Caco-2 (cell line): Measurements from ENCODE around the gene ZFAND2A. TPM values are rescaled to one million over a fixed set of nuclear protein-coding genes. Genes with fewer than 3 reads are reported as not detected.
"Not testable (repeated sequence)": the region's sequence is repeated elsewhere in the genome, so short reads cannot be mapped to it uniquely, and the experiment has no call there.

Experiments
- Bru-seq: library from RNA; stranded (reverse); fragments of 400-500 nt; gene quantifications from one replicate; lab custom pipeline; 2021; lab: Mats Ljungman, UMichigan
- BruChase-seq, 2 experiments: library from RNA; stranded (reverse); fragments of 400-500 nt; gene quantifications; one replicate each; lab custom pipeline; 2021; lab: Mats Ljungman, UMichigan
- BruUV-seq: library from RNA; stranded (reverse); fragments of 400-500 nt; replicated peaks from 2 replicates; lab custom pipeline; 2021; lab: Mats Ljungman, UMichigan
- CTCF ChIA-PET: fragments of 300-600 bp; sonication (Branson Sonifier 250); formaldehyde crosslinking; loops from one replicate; lab custom pipeline; 2022; ENCODE audit warnings: antibody characterized with exemption; lab: Charles Lee
- POLR2A ChIA-PET: fragments of 300-600 bp; sonication (Branson Sonifier 250); formaldehyde crosslinking; loops from one replicate; lab custom pipeline; 2022; ENCODE audit warnings: antibody characterized with exemption; lab: Charles Lee
- DNase-seq, 2 experiments: peaks; one replicate each; pipeline versions ENCODE4 v3.0.0 to v3.0.0-alpha.2; 2020 to 2022
- H3K27me3 ChIP-seq: replicated peaks from 2 replicates; pipeline ENCODE4 v1.6.0; 2011; ENCODE audit warnings: low read length; ENCODE audit not compliant: control insufficient read depth, insufficient read depth
- H3K36me3 ChIP-seq: 2 replicates; pipeline ENCODE4 v1.5.1; 2011; ENCODE audit warnings: low read length; ENCODE audit not compliant: control insufficient read depth, insufficient read depth
- H3K4me1 ChIP-seq: fragments of 250-450 bp; sonication (Bioruptor Pico); 2 replicates; pipeline ENCODE4 v1.5.1; 2020; ENCODE audit warnings: mild to moderate bottlenecking
- H3K4me3 ChIP-seq: 2 replicates; pipeline ENCODE4 v1.5.1; 2011; ENCODE audit warnings: low read depth, mild to moderate bottlenecking, control low read depth, low read length
- H3K9me3 ChIP-seq: fragments of 250-450 bp; sonication (Bioruptor Pico); 2 replicates; pipeline ENCODE4 v1.5.1; 2020; ENCODE audit warnings: mild to moderate bottlenecking, moderate library complexity
- H3K27ac Mint-ChIP-seq: one replicate; pipeline ENCODE4 v1.8.0; 2022; ENCODE audit warnings: mixed read lengths; ENCODE audit not compliant: unreplicated experiment
- H3K27me3 Mint-ChIP-seq: one replicate; pipeline ENCODE4 v1.8.0; 2022; ENCODE audit warnings: mixed read lengths; ENCODE audit not compliant: insufficient read depth, unreplicated experiment
- H3K36me3 Mint-ChIP-seq: one replicate; pipeline ENCODE4 v1.8.0; 2022; ENCODE audit warnings: mild to moderate bottlenecking, mixed read lengths; ENCODE audit not compliant: insufficient read depth, unreplicated experiment
- H3K4me1 Mint-ChIP-seq: one replicate; pipeline ENCODE4 v1.8.0; 2022; ENCODE audit warnings: low read depth, mixed read lengths; ENCODE audit not compliant: unreplicated experiment
- H3K4me3 Mint-ChIP-seq: one replicate; pipeline ENCODE4 v1.8.0; 2022; ENCODE audit warnings: mild to moderate bottlenecking, moderate library complexity, mixed read lengths; ENCODE audit not compliant: unreplicated experiment
- H3K9me3 Mint-ChIP-seq: one replicate; pipeline ENCODE4 v1.8.0; 2022; ENCODE audit warnings: mixed read lengths; ENCODE audit not compliant: unreplicated experiment
- intact Hi-C: fragments of 100-400 bp; cut with micrococcal nuclease; formaldehyde crosslinking; loops from one replicate; pipeline ENCODE4 v1.10.0; 2022; ENCODE audit not compliant: unreplicated experiment
- long read RNA-seq: library from polyadenylated mRNA; stranded (forward); transcript quantifications from one replicate; pipeline ENCODE4 v2.0.0, GENCODE V29; 2022
- total RNA-seq: library from RNA; stranded (reverse); gene quantifications from 2 replicates; pipeline ENCODE4 v1.2.3, GENCODE V29; 2022
- TF ChIP-seq, protein P1 (sequence below), 2 experiments: fragments of 200-600 bp in 1 of 2; IDR thresholded peaks; 1 replicate in 1 of 2; 2 replicates in 1 of 2; pipeline versions ENCODE4 v1.5.1 to v1.8.0; 2011 to 2022; ENCODE audit warnings: antibody characterized with exemption in 1 of 2, control low read depth in 1 of 2, inconsistent platforms in 1 of 2, low read depth in 1 of 2, low read length in 1 of 2, mild to moderate bottlenecking in 1 of 2, moderate library complexity in 1 of 2; ENCODE audit not compliant: insufficient read depth in 1 of 2, severe bottlenecking in 1 of 2, unreplicated experiment in 1 of 2

ZFAND2A gene, protein sequence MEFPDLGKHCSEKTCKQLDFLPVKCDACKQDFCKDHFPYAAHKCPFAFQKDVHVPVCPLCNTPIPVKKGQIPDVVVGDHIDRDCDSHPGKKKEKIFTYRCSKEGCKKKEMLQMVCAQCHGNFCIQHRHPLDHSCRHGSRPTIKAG
- total RNA-seq = 32.1 and 33.6 TPM in 2 replicates
- Bru-seq, nascent RNA = percentile 65 among the genes with signal in this experiment
- BruChase-seq, experiment 1, labeled RNA remaining after a 2-hour chase = percentile 66 among the genes with signal in this experiment
- percentile 75 among the genes with signal in this experiment for BruChase-seq, experiment 2, labeled RNA remaining after a 6-hour chase
- long read RNA-seq, transcript ZFAND2A-201 (5 exons, 860 nt) = major isoform, 35 of 35 reads
- long read RNA-seq, partial matches to known transcripts = 0 of 35 reads
- long read RNA-seq, other reads (novel, unspliced or antisense) = 0 of 35 reads

DNA sequence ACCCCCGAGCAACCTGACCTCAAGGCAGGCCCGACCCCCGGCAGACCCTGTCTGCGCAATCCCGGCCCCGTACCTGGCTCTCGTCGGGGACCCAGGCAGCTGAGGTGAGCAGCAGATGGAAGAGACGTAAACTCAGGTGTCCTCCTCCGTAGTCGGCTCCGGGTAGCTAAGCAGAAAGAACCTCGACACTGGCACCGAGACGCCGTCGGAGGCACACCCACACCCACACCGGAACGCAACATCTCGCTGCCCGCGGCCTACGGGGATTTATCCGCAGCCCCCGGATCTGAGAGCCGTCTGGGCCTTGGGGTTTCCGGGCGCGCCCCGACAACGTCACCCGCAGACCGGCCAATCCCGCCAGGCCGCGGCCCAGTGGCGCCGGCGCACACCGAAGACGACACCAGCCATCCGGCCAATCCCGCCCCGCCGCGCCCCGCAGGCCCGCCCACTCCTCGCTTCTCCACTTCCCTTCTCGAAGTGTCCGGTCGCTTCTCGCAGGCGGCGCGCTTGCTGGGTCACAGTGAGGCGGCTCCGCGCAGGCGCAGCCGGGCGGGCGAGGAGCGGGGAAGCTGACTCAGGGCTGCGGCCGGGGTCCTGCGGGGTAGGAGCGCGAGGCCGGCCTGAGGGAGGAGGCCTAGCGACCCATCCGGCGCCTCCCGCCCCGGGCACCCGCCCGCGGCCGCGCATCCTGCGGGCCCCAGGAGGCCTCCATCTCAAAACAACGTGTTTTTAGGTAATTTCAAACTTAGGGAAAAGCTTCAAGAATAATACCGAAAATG, at the start of gene ZFAND2A:
TSS of gene ZFAND2A (minus strand) at position 306 of the 779 bp plus-strand sequence. CDS start 1,984 bp downstream, outside the sequence.
- no peaks in the 10 kb centered on the region for H3K9me3 ChIP-seq
- H3K4me1 ChIP-seq = peaks cover 21% of the 10 kb centered on the region
- peak within 1 kb of the TSS; percentile 83 for H3K27ac Mint-ChIP-seq
- TF ChIP-seq, protein P1, sequence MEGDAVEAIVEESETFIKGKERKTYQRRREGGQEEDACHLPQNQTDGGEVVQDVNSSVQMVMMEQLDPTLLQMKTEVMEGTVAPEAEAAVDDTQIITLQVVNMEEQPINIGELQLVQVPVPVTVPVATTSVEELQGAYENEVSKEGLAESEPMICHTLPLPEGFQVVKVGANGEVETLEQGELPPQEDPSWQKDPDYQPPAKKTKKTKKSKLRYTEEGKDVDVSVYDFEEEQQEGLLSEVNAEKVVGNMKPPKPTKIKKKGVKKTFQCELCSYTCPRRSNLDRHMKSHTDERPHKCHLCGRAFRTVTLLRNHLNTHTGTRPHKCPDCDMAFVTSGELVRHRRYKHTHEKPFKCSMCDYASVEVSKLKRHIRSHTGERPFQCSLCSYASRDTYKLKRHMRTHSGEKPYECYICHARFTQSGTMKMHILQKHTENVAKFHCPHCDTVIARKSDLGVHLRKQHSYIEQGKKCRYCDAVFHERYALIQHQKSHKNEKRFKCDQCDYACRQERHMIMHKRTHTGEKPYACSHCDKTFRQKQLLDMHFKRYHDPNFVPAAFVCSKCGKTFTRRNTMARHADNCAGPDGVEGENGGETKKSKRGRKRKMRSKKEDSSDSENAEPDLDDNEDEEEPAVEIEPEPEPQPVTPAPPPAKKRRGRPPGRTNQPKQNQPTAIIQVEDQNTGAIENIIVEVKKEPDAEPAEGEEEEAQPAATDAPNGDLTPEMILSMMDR (IDR thresholded peaks at IDR 0.05; ENCODE audit: insufficient read depth in 1 of 2, low read depth in 1 of 2, low read length in 1 of 2, severe bottlenecking in 1 of 2, unreplicated experiment in 1 of 2) = no peak
- peak within 1 kb of the TSS; percentile 72 for H3K4me3 Mint-ChIP-seq
- peak within 1 kb of the TSS; percentile 65 for H3K4me3 ChIP-seq
- no TSS peak for BruUV-seq
- intact Hi-C loops = loop anchor here (1.0 kb wide), 1 partner anchor 22 kb away; a partner anchor contains a TSS
- no peaks in the 10 kb centered on the region for H3K36me3 ChIP-seq
- no peaks in the 10 kb centered on the region for H3K27me3 ChIP-seq
- ChIA-PET POLR2A (interaction anchor here (0.6 to 1.0 kb wide), 3 partner anchors 22 to 185 kb away, joined by 3 to 5 read pairs (median 3); partner anchors contain the start of gene COX19), CTCF (interaction anchor here (0.6 to 3.5 kb wide), 4 partner anchors 16 to 167 kb away, joined by 3 to 14 read pairs (median 4); no protein-coding TSS in a partner anchor)
- H3K27me3 Mint-ChIP-seq = no peaks in the 10 kb centered on the region
- peaks cover 5% of the 10 kb centered on the region for H3K36me3 Mint-ChIP-seq
- H3K9me3 Mint-ChIP-seq = no peaks in the 10 kb centered on the region
- peak; percentile 99 for DNase-seq
- peaks cover 6% of the 10 kb centered on the region for H3K4me1 Mint-ChIP-seq

DNA sequence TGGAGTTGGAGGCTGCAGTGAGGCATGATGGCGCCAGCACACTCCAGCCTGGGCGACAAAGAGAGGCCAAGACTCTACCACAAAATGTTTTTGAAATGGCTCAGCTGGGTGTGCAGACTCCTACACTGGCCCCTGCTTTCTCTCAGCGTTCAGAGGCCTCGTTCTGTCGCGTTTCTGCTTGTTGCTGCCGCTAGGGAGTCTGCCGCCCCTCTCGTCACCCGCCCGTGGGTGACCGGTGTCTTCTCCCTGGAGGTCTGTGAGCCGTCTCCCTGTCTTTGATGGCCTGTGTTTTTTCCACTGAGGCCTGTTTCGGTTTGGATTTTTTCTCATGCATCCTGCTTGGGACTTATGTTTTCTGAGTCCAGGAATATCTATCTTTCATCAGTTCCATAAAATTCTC, 49.1 kb upstream of the ZFAND2A start:
- Mint-ChIP-seq H3K27ac (no peak overlapping the region), H3K4me3 (no peak overlapping the region), H3K4me1 (no peaks in the 10 kb centered on the region), H3K27me3 (peaks cover 25% of the 10 kb centered on the region), H3K36me3 (no peaks in the 10 kb centered on the region), H3K9me3 (no peaks in the 10 kb centered on the region)
- H3K4me1 ChIP-seq = no peaks in the 10 kb centered on the region
- CTCF ChIA-PET = no interaction called here
- TF ChIP-seq, protein P1 (IDR thresholded peaks at IDR 0.05; ENCODE audit: insufficient read depth in 1 of 2, low read depth in 1 of 2, low read length in 1 of 2, severe bottlenecking in 1 of 2, unreplicated experiment in 1 of 2) = no peak
- H3K4me3 ChIP-seq = no peak overlapping the region
- H3K36me3 ChIP-seq = no peaks in the 10 kb centered on the region
- no peak for DNase-seq
- no peaks in the 10 kb centered on the region; the same call in 1 of the 2 replicates for H3K27me3 ChIP-seq
- intact Hi-C loops = no loop called here
- POLR2A ChIA-PET = no interaction called here
- BruUV-seq = no TSS peak
- H3K9me3 ChIP-seq = no peaks in the 10 kb centered on the region

DNA sequence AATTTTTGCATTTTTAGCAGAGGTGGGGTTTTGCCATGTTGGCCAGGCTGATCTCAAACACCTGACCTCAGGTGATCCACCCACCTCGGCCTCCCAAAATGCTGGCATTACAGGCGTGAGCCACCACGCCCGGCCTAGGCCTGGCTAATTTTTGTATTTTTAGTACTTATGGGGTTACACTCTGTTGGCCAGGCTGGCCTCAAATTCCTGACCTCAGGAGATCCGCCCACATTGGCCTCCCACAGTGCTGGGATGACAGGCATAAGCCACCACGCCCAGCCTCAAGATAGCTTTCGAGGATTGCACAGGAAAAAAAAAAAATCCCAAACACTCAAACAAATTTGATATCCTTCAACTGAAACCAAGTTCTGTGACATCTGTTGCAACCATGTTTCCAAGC, 45.7 kb upstream of the ZFAND2A start:
- H3K36me3 Mint-ChIP-seq, H3K9me3 Mint-ChIP-seq, CTCF ChIA-PET, H3K4me1 Mint-ChIP-seq, H3K4me3 Mint-ChIP-seq, DNase-seq, BruUV-seq, POLR2A ChIA-PET, intact Hi-C loops, H3K36me3 ChIP-seq, H3K27ac Mint-ChIP-seq, H3K4me3 ChIP-seq, H3K27me3 ChIP-seq, H3K4me1 ChIP-seq, H3K9me3 ChIP-seq: not testable (repeated sequence)
- peaks cover 10% of the 10 kb centered on the region for H3K27me3 Mint-ChIP-seq
